IMR-90 (cell line): ENCODE measurements around the gene GRM8. TPM values are rescaled to one million over a fixed set of nuclear protein-coding genes. Genes with fewer than 3 reads are reported as not detected.

Experiments used
- ATAC-seq: fragments of 200-7000 bp; cut with Tn5 transposase; 2 replicates; pipeline ENCODE4 v1.9.1; 2020; ENCODE audit warnings: low read depth, mild to moderate bottlenecking, moderate library complexity
- BruUV-seq: library from RNA; stranded (reverse); fragments of 400-500 nt; replicated peaks from 2 replicates; lab custom pipeline; 2021; lab: Mats Ljungman, UMichigan
- CTCF ChIA-PET: fragments of 300-600 bp; formaldehyde crosslinking; extraction: SDS; loops from one replicate; lab custom pipeline; 2021; ENCODE audit warnings: antibody characterized with exemption; lab: Yijun Ruan, JAX
- POLR2A ChIA-PET: fragments of 300-600 bp; sonication (Branson Sonifier 250); formaldehyde crosslinking; loops from one replicate; lab custom pipeline; 2022; ENCODE audit warnings: antibody characterized with exemption; ENCODE audit not compliant: unreplicated experiment; lab: Charles Lee
- DNase-seq: peaks from one replicate; pipeline ENCODE4 v3.0.0; 2013
- H2AFZ ChIP-seq: replicated peaks from 2 replicates; pipeline ENCODE3; 2013; ENCODE audit warnings: low read length, mild to moderate bottlenecking; ENCODE audit not compliant: poor library complexity
- H2AK5ac ChIP-seq: 2 replicates; pipeline ENCODE4 v1.6.1; 2013; ENCODE audit warnings: low read depth, low read length, inconsistent platforms
- H2AK9ac ChIP-seq: replicated peaks from 2 replicates; pipeline ENCODE3; 2013; ENCODE audit warnings: mild to moderate bottlenecking, low read depth, low read length, moderate library complexity; ENCODE audit not compliant: poor library complexity
- H2BK120ac ChIP-seq: 2 replicates; pipeline ENCODE4 v1.6.1; 2013; ENCODE audit warnings: low read depth, low read length, inconsistent platforms
- H2BK15ac ChIP-seq: 3 replicates; pipeline ENCODE4 v1.6.1; 2013; ENCODE audit warnings: low read depth, low read length, inconsistent platforms
- H2BK20ac ChIP-seq: 2 replicates; pipeline ENCODE4 v1.6.1; 2013; ENCODE audit warnings: low read depth, mild to moderate bottlenecking, inconsistent platforms, low read length, moderate library complexity
- H2BK5ac ChIP-seq: 2 replicates; pipeline ENCODE4 v1.6.1; 2013; ENCODE audit warnings: mild to moderate bottlenecking, low read depth, low read length, inconsistent platforms; ENCODE audit not compliant: poor library complexity, severe bottlenecking
- H3K14ac ChIP-seq: replicated peaks from 2 replicates; pipeline ENCODE4 v1.6.1; 2013; ENCODE audit warnings: low read depth, low read length, inconsistent platforms
- H3K18ac ChIP-seq: 2 replicates; pipeline ENCODE4 v1.6.1; 2013; ENCODE audit warnings: low read depth, low read length, control low read depth
- H3K23ac ChIP-seq: 2 replicates; pipeline ENCODE4 v1.6.1; 2013; ENCODE audit warnings: low read depth, low read length, inconsistent platforms
- H3K27ac ChIP-seq: 2 replicates; pipeline ENCODE4 v1.5.1; 2013; ENCODE audit warnings: mild to moderate bottlenecking, control low read depth, low read length; ENCODE audit not compliant: insufficient read depth
- H3K27me3 ChIP-seq: 2 replicates; pipeline ENCODE4 v1.6.1; 2013; ENCODE audit warnings: low read length; ENCODE audit not compliant: control insufficient read depth, insufficient read depth
- H3K36me3 ChIP-seq: 2 replicates; pipeline ENCODE4 v1.6.1; 2013; ENCODE audit warnings: low read length, mixed read lengths; ENCODE audit not compliant: control insufficient read depth, insufficient read depth
- H3K4ac ChIP-seq: 2 replicates; pipeline ENCODE4 v1.6.1; 2013; ENCODE audit warnings: low read depth, low read length, inconsistent platforms
- H3K4me1 ChIP-seq: 2 replicates; pipeline ENCODE4 v1.6.1; 2013; ENCODE audit warnings: low read length, mixed read lengths; ENCODE audit not compliant: control insufficient read depth, insufficient read depth
- H3K4me2 ChIP-seq: 2 replicates; pipeline ENCODE4 v1.6.1; 2013; ENCODE audit warnings: low read depth, mild to moderate bottlenecking, control low read depth, low read length, moderate library complexity
- H3K4me3 ChIP-seq: 2 replicates; pipeline ENCODE4 v1.5.1; 2013; ENCODE audit warnings: low read depth, mild to moderate bottlenecking, control low read depth, low read length, moderate library complexity; ENCODE audit not compliant: insufficient read depth
- H3K56ac ChIP-seq: 2 replicates; pipeline ENCODE4 v1.6.1; 2013; ENCODE audit warnings: low read length, inconsistent platforms; ENCODE audit not compliant: insufficient read depth; ENCODE audit errors: extremely low read depth
- H3K79me1 ChIP-seq, 2 experiments: 2 replicates each; pipeline ENCODE4 v1.6.1; 2013; ENCODE audit warnings: low read length in 2 of 2, inconsistent platforms in 1 of 2, low read depth in 1 of 2
- H3K9ac ChIP-seq: 2 replicates; pipeline ENCODE4 v1.6.1; 2013; ENCODE audit warnings: low read depth, low read length, control low read depth
- H3K9me1 ChIP-seq: 2 replicates; pipeline ENCODE4 v1.6.1; 2013; ENCODE audit warnings: low read length, inconsistent platforms; ENCODE audit not compliant: insufficient read depth
- H3K9me3 ChIP-seq: 2 replicates; pipeline ENCODE4 v1.6.1; 2013; ENCODE audit warnings: low read length; ENCODE audit not compliant: control insufficient read depth, insufficient read depth
- H4K20me1 ChIP-seq: 2 replicates; pipeline ENCODE4 v1.6.1; 2013; ENCODE audit warnings: low read length, inconsistent platforms; ENCODE audit not compliant: insufficient read depth
- H4K5ac ChIP-seq: 2 replicates; pipeline ENCODE4 v1.6.1; 2013; ENCODE audit warnings: mild to moderate bottlenecking, low read depth, low read length, control low read depth
- H4K8ac ChIP-seq, 2 experiments: 2 replicates each; pipeline ENCODE4 v1.6.1; 2013; ENCODE audit warnings: low read depth in 2 of 2, low read length in 2 of 2, control low read depth in 1 of 2, inconsistent platforms in 1 of 2
- H4K91ac ChIP-seq: 2 replicates; pipeline ENCODE4 v1.6.1; 2013; ENCODE audit warnings: low read depth, low read length, inconsistent platforms; ENCODE audit not compliant: insufficient read depth
- BHLHE40 ChIP-seq: fragments of 150-350 bp; IDR thresholded peaks from 2 replicates; pipeline ENCODE4 v1.6.1; 2016; ENCODE audit warnings: mild to moderate bottlenecking, low read depth, low read length
- CEBPB ChIP-seq: IDR thresholded peaks from 2 replicates; pipeline ENCODE4 v1.6.1; 2012; ENCODE audit warnings: low read depth, low read length, improper control_type of control experiment
- CHD1 ChIP-seq: IDR thresholded peaks from 2 replicates; pipeline ENCODE4 v1.6.1; 2012; ENCODE audit warnings: low read depth, low read length, improper control_type of control experiment
- FOS ChIP-seq: fragments of 150-350 bp; IDR thresholded peaks from 2 replicates; pipeline ENCODE4 v1.6.1; 2016; ENCODE audit warnings: low read depth, low read length
- MAFK ChIP-seq: IDR thresholded peaks from 2 replicates; pipeline ENCODE4 v1.6.1; 2012; ENCODE audit warnings: low read depth, low read length, improper control_type of control experiment
- MAZ ChIP-seq: IDR thresholded peaks from 2 replicates; pipeline ENCODE4 v1.6.1; 2012; ENCODE audit warnings: low read depth, mild to moderate bottlenecking, low read length, improper control_type of control experiment, moderate library complexity, borderline replicate concordance
- MXI1 ChIP-seq: IDR thresholded peaks from 2 replicates; pipeline ENCODE4 v1.6.1; 2012; ENCODE audit warnings: low read depth, mild to moderate bottlenecking, low read length, moderate library complexity, borderline replicate concordance
- NFE2L2 ChIP-seq: fragments of 150-350 bp; IDR thresholded peaks from 2 replicates; pipeline ENCODE4 v1.6.1; 2016; ENCODE audit warnings: low read depth, mild to moderate bottlenecking, low read length
- POLR2A ChIP-seq: IDR thresholded peaks from 2 replicates; pipeline ENCODE4 v1.6.1; 2012; ENCODE audit warnings: mild to moderate bottlenecking, low read depth, low read length
- RAD21 ChIP-seq: IDR thresholded peaks from 2 replicates; pipeline ENCODE4 v1.6.1; 2012; ENCODE audit warnings: low read length, improper control_type of control experiment
- RCOR1 ChIP-seq: IDR thresholded peaks from 2 replicates; pipeline ENCODE4 v1.6.1; 2012; ENCODE audit warnings: mild to moderate bottlenecking, low read length, improper control_type of control experiment; ENCODE audit not compliant: insufficient replicate concordance
- RFX5 ChIP-seq: IDR thresholded peaks from 2 replicates; pipeline ENCODE4 v1.8.0; 2012; ENCODE audit warnings: low read depth, mild to moderate bottlenecking, low read length, moderate library complexity
- SMC3 ChIP-seq: fragments of 150-350 bp; IDR thresholded peaks from 2 replicates; pipeline ENCODE4 v1.6.1; 2016; ENCODE audit warnings: low read depth, mild to moderate bottlenecking, antibody characterized with exemption, low read length, moderate library complexity
- USF2 ChIP-seq: fragments of 150-350 bp; IDR thresholded peaks from 2 replicates; pipeline ENCODE4 v1.6.1; 2017; ENCODE audit warnings: mild to moderate bottlenecking, antibody characterized with exemption, low read length, low read depth
- WGBS, 2 experiments: methylation state at CpG; one replicate each; pipeline versions ENCODE4 v1.1.5 to v1.1.7; 2013; ENCODE audit warnings: missing lambda C conversion rate in 2 of 2; ENCODE audit not compliant: insufficient read length in 1 of 2; ENCODE audit errors: extremely low coverage in 2 of 2; 5-methylcytosine and 5-hydroxymethylcytosine counted together
- dilution Hi-C: fragments of 300-500 bp; cut with HindIII; formaldehyde crosslinking; loops from one replicate; pipeline ENCODE4 v1.14.3; 2018; ENCODE audit warnings: low sequenced_read_pairs; ENCODE audit not compliant: unreplicated experiment
- in situ Hi-C: fragments of 300-500 bp; cut with MboI; formaldehyde crosslinking; loops from 3 replicates; pipeline ENCODE4 v1.14.3; 2019; ENCODE audit warnings: low sequenced_read_pairs, inconsistent platforms, mixed read lengths
- intact Hi-C: fragments of 100-400 bp; cut with micrococcal nuclease; formaldehyde crosslinking; loops from 2 replicates; pipeline ENCODE4 v1.10.0; 2022
- polyA plus RNA-seq, 3 experiments: library from polyadenylated mRNA; depleted of rRNA; stranded (reverse); fragments of >200 nt; gene quantifications; 2 replicates each; pipeline ENCODE4 v1.2.3, GENCODE V29; 2012; ENCODE audit warnings: low replicate concordance in 1 of 3
- total RNA-seq: library from RNA; depleted of rRNA; stranded (reverse); fragments of >200 nt; gene quantifications from 2 replicates; pipeline ENCODE4 v1.2.3, GENCODE V29; 2012
- TF ChIP-seq, protein P1 (sequence below): fragments of 150-350 bp; IDR thresholded peaks from 2 replicates; pipeline ENCODE4 v1.6.1; 2016; ENCODE audit warnings: low read depth, mild to moderate bottlenecking, low read length, moderate library complexity, borderline replicate concordance
- TF ChIP-seq, protein P2 (sequence below): conservative IDR thresholded peaks from 2 replicates; pipeline ENCODE4 v1.5.1; 2012; ENCODE audit warnings: mild to moderate bottlenecking, low read depth, low read length, improper control_type of control experiment

Gene GRM8
- total and polyA plus RNA-seq, 2 of the 4 experiments (the other 2 are of a cell fraction): not detected

DNA sequence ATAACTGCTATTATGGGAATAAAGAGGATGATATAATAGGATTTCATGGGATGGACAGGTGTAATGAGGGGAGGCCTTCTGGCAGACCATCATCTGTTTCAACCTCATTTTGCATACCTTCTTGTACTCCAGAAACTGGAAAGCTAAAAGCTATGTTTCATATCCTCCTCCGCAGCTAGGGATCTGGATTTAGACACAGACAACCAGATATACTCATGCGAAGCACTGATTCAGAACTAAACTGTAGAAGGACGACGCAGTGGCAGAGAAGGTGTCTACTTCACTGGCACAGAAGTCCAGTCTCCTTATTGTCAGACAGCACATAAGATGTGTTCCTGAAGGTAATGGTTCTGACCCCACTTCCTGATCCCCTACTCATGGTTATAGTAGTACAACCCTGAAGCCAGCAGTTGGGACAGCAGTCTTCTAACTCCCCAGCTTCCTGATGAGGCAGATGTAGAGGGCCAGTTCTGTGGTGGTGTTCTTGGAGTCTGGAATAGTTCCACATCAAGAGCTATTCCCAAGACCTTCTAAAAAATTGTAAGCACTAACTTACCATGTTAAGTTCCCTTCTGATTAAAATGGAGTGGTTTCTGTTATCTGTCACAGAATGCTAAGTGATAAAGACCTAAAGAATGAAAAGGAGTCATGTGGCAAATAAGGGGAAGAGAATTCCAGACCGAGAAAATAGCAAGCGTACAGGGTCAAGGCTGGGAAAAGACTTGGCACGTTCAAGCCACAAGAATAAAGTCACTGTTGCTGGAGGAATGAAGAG is 550.3 kb downstream of the GRM8 start:
- TF ChIP-seq SMC3 (no peak), MAFK (no peak), BHLHE40 (no peak), NFE2L2 (no peak), RCOR1 (no peak), RAD21 (no peak), MAZ (no peak), USF2 (no peak), CHD1 (no peak), POLR2A (no peak), RFX5 (no peak), MXI1 (no peak), FOS (no peak), CEBPB (no peak)
- TF ChIP-seq, protein P1, sequence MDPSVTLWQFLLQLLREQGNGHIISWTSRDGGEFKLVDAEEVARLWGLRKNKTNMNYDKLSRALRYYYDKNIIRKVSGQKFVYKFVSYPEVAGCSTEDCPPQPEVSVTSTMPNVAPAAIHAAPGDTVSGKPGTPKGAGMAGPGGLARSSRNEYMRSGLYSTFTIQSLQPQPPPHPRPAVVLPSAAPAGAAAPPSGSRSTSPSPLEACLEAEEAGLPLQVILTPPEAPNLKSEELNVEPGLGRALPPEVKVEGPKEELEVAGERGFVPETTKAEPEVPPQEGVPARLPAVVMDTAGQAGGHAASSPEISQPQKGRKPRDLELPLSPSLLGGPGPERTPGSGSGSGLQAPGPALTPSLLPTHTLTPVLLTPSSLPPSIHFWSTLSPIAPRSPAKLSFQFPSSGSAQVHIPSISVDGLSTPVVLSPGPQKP: no peak
- TF ChIP-seq, protein P2, sequence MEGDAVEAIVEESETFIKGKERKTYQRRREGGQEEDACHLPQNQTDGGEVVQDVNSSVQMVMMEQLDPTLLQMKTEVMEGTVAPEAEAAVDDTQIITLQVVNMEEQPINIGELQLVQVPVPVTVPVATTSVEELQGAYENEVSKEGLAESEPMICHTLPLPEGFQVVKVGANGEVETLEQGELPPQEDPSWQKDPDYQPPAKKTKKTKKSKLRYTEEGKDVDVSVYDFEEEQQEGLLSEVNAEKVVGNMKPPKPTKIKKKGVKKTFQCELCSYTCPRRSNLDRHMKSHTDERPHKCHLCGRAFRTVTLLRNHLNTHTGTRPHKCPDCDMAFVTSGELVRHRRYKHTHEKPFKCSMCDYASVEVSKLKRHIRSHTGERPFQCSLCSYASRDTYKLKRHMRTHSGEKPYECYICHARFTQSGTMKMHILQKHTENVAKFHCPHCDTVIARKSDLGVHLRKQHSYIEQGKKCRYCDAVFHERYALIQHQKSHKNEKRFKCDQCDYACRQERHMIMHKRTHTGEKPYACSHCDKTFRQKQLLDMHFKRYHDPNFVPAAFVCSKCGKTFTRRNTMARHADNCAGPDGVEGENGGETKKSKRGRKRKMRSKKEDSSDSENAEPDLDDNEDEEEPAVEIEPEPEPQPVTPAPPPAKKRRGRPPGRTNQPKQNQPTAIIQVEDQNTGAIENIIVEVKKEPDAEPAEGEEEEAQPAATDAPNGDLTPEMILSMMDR: no peak
- Histone ChIP-seq H2BK20ac (no peak overlapping the region), H3K4me3 (no peak overlapping the region), H4K91ac (no peak overlapping the region), H3K4ac (no peak overlapping the region), H3K27ac (no peak overlapping the region), H3K27me3 (no peaks in the 10 kb centered on the region), H3K23ac (no peak overlapping the region), H2AK5ac (no peak overlapping the region), H2BK15ac (no peak overlapping the region), H3K14ac (no peak overlapping the region), H3K36me3 (no peaks in the 10 kb centered on the region), H3K9me1 (no peaks in the 10 kb centered on the region), H2BK5ac (no peak overlapping the region), H3K79me1 (no peaks in the 10 kb centered on the region), H4K8ac (no peak overlapping the region), H2AFZ (no peak overlapping the region), H3K18ac (no peak overlapping the region), H3K9ac (no peak overlapping the region), H3K4me2 (no peak overlapping the region), H3K56ac (no peak overlapping the region), H2BK120ac (no peak overlapping the region), H2AK9ac (no peak overlapping the region), H4K5ac (no peak overlapping the region), H3K4me1 (no peaks in the 10 kb centered on the region; the same call in 1 of the 2 replicates), H3K9me3 (0 out of 2 replicates have a peak, but pooled peaks cover 2% of the 10 kb centered on the region), H4K20me1 (no peaks in the 10 kb centered on the region)
- no TSS peak for BruUV-seq
- in situ Hi-C loops: no loop called here
- DNase-seq (no peak), ATAC-seq (no peak)
- 25% methylated on average over 2 of the region's 7 CpGs; no CpG with 5 or more reads in 1 of the 2 experiments for WGBS, 2 experiments
- ChIA-PET POLR2A (no interaction called here), CTCF (no interaction called here)
- dilution Hi-C loops: no loop called here
- intact Hi-C loops: no loop called here
